Hepatic stellate cell (primary cell): ENCODE data around the gene PLXDC2.
"Not testable (repeated sequence)": the region's sequence is repeated elsewhere in the genome, so short reads cannot be mapped to it uniquely, and the experiment has no call there.

Source experiments
- DNase-seq: peaks from one replicate; pipeline ENCODE4 v3.0.0; 2011; ENCODE audit warnings: low spot score

The PLXDC2 gene

GRCh38 chr10:19816411-19817230 lies at the start of gene PLXDC2:
PLXDC2 (plus strand) TSS chr10:19816432.
- DNase-seq = peak; percentile 24

GRCh38 chr10:19767876-19768275 lies 48.4 kb upstream of the PLXDC2 start:
- DNase-seq = no peak

- not testable (repeated sequence) for DNase-seq
Observed at GRCh38 chr10:19769826-19770225, 46.4 kb upstream of the PLXDC2 start.

GRCh38 chr10:19772972-19773371 lies 43.3 kb upstream of the PLXDC2 start:
- DNase-seq = no peak

GRCh38 chr10:19775296-19775695 lies 40.9 kb upstream of the PLXDC2 start:
- DNase-seq = no peak

- DNase-seq = no peak
Observed at GRCh38 chr10:19777806-19778205, 38.4 kb upstream of the PLXDC2 start.

GRCh38 chr10:19778996-19779395 lies 37.2 kb upstream of the PLXDC2 start:
- no peak for DNase-seq

GRCh38 chr10:19782430-19783089 lies 33.7 kb upstream of the PLXDC2 start:
- no peak for DNase-seq

GRCh38 chr10:19783721-19784120 lies 32.5 kb upstream of the PLXDC2 start:
- no peak for DNase-seq

- no peak for DNase-seq
Observed at GRCh38 chr10:19785366-19785765, 30.9 kb upstream of the PLXDC2 start.

- DNase-seq = peak; percentile 8
Observed at GRCh38 chr10:19788075-19788686, 28.1 kb upstream of the PLXDC2 start.

- no peak for DNase-seq
Observed at GRCh38 chr10:19788902-19789301, 27.3 kb upstream of the PLXDC2 start.

- DNase-seq = no peak
Observed at GRCh38 chr10:19789607-19790006, 26.6 kb upstream of the PLXDC2 start.

GRCh38 chr10:19791032-19791431 lies 25.2 kb upstream of the PLXDC2 start:
- DNase-seq = no peak

- no peak for DNase-seq
Observed at GRCh38 chr10:19795684-19796083, 20.5 kb upstream of the PLXDC2 start.

- DNase-seq = no peak
Observed at GRCh38 chr10:19800161-19800560, 16.1 kb upstream of the PLXDC2 start.

- DNase-seq = no peak
Observed at GRCh38 chr10:19801369-19801768, 14.9 kb upstream of the PLXDC2 start.

- no peak for DNase-seq
Observed at GRCh38 chr10:19803676-19804075, 12.6 kb upstream of the PLXDC2 start.

GRCh38 chr10:19809481-19809880 lies 6.8 kb upstream of the PLXDC2 start:
- no peak for DNase-seq

GRCh38 chr10:19811540-19811939 lies 4.7 kb upstream of the PLXDC2 start:
- no peak for DNase-seq

GRCh38 chr10:19812976-19813375 lies 3.3 kb upstream of the PLXDC2 start:
- DNase-seq = no peak

GRCh38 chr10:19815036-19815730 lies 1.0 kb upstream of the PLXDC2 start:
- no peak for DNase-seq
